Stimulated activated CD4-positive, alpha-beta T cell treated with anti-CD3 and anti-CD28 coated beads, Interleukin-2, amount 100 ng/mL, for 24 hours (primary cell): ENCODE data around the gene SH2D3C.

Experiments
- DNase-seq, 2 donors: peaks; one replicate each; pipeline ENCODE4 v3.0.0-alpha.2; 2020

The SH2D3C gene

DNA sequence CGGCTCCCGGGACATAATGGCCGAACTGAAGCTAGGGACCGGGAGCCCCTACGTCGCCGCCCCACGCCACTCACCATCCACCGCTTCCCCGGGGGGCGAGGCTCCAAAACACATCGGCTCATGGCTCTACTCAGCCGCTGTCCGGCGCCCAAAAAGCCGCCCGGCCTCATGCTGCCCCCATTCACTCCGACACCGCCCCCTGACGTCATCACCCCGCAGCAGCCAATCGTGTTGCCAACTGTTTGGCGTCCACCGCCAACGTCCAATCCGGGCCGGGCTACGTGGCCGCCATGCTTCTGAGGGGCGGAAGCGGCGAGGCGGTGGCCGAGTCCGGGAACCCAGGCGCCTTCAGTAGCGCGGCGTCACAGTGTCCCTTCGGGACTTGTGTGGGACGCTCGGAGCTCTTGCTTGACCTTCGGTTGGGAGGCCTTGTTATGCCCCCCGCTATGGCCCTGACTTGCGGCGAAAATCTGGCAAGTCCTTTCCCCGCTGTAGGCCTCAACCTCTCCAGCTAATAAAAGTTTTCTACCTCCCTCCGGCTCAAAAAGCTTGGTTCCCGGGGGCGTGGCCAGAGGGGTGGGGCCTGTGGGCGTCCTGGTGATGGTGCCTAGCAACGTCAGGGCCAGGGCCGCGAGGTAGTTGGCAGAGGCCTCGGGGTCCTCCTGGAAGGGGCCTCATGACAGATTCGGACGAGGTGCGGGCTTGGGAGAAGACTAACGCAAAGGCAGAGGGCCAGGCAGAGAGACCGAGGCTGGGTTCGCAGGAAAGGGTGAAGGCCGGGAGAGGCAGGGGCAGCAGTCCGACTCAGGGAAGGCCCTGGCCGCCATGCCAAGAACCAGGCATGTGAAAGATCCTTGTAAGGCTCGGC is 62.8 kb downstream of the SH2D3C start, which contains the start of the genes PTRH1 and TTC16:
Gene PTRH1 (minus strand): TSS at position 194 of the 868 bp plus-strand sequence. CDS start 24 bp downstream, at position 170.
Gene TTC16 (plus strand): TSS at position 610 of the 868 bp plus-strand sequence. CDS start 67 bp downstream, at position 677.
- DNase-seq: peak; percentile 99

DNA sequence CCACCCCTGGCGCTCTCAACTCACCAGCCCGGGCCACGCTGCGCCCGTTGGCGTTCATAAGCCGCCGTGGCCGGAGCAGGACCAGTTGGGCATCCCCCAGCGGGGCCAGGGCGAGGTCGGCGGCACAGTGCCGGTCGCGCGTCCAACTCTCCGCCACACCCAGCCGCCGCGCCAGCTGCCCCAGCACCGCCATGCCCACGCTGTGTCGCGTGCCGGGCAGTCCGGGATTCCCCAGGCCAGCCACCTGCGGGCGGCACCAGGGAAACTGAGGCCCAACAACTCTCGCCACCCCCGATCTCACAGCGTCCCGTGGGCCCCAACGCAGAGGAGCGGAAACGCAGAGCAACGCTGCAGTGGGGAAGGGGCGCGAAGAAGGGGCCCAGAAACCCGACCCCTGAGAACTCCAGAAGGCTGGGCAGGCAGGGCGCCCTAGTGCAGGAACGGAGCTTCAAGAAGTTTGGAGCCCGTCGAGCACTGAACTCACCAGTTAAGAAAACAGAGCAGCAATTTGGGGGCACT is 63.5 kb downstream of the SH2D3C start:
- DNase-seq: no peak

DNA sequence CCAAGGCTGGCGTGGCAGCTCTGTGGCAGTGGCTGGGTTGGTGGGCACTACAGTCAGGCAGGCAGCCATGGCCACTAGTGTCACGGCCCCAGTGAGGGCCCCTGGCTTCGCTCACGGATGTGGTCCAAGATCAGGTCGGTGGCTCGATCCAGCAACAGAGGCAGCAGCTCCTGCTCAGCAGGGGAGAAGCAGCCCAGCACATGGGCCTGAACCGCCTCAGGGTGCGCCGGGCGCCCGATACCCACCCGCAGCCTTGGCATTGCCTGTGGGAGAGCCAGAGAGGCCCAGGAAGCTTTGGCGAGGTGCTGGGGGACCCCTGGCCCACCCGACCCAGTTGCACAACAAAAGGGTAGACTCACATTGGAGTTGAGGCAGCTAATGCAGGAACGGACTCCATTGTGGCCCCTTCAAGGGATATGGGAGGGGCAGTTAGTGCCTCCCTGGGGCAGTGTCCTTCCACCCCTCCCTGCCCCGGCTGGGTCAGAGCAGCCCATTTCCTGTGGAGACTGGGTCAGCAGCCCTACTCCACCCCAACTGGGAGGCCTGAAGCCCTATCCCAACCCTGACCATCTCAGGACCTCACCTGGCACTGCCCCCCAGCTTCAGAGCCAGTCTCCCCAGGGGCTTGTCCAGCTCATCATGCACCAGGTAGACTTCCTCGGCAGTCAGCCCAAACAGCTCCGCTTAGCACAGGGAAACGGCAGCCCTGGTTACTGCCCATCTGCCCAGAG is 64.3 kb downstream of the SH2D3C start:
- no peak for DNase-seq

DNA sequence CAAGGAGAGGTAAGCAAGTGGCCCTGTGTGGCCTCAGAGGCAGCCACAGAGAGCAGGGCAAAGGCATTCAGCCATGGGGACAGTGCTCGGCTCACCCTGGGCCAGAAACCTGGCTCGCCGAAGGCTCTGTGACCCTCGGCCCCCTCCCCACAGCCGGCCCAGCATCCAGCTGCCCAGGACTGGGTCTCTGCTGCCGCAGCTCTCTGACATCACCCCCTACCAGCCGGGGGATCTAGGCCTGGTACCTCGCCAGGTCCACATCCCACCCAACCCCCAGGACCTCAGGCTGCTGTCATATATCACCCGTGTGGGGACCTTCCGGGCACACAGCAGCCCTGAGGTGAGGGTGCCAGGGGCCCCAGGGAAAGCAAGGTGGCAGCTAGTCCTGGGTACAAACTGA is 65.6 kb downstream of the SH2D3C start:
- DNase-seq: no peak

DNA sequence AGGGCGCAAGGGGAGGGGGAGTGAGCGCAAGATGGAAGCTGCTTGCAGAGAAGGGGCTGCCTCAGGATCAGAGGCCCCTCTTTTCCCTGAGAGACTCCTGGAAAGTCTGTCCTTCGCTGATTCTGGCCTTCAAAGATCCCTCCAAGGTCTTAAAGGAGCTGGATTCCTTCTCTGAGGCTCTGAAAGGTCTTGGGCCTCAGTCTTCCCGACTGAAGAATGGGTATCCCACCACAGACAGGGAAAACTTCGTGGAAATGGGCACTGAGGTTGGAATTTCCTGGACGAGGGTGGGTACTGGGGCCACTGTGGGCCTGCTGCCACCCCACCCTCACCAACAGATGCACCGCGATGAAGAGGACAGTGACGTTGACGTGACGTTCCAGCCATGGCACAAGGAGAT is 66.1 kb downstream of the SH2D3C start:
- no peak for DNase-seq

DNA sequence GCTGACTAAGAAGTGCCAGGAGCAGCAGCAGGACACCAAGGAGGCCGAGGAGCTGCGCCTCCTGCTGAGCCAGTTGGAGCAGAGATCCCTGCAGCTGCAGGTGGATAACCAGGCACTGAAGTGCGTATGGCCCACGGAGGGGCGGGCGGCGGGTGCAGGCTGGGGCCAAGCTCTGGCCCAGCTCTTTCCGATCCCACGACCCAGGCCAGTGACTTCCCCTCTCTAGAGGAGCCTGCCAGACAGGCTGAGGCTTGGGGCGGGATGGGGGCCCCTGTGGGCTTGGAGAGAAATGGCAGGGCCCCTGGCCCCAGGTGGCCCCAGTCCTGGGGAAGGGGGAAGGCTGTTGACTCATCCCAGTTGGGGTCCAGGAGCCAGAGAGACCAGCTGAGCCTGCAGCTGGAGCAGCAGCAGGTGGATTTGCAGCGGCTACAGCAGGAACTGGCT is 66.6 kb downstream of the SH2D3C start:
- DNase-seq: no peak

DNA sequence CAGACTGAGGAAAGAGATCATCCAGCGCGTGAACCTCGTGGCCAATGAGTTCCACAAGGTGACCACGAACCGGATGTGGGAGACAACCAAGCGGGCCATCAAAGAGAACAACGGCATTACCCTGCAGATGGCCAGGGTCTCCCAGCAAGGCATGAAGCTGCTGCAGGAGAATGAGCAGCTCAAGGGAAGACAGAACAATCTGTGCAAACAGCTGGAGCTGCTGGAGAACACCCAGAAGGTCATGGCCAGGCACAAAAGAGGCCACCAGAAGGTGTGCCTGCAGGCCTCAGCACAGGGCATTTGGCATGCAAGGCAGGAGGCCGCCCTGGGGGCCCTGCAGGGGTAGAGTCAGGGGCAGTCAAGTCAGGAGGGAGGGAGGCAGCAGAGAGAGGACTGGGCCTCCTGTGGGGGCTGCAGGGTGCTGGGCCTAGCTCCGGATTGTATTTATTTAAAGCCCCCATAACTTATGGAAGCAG is 67.2 kb downstream of the SH2D3C start:
- no peak for DNase-seq

DNA sequence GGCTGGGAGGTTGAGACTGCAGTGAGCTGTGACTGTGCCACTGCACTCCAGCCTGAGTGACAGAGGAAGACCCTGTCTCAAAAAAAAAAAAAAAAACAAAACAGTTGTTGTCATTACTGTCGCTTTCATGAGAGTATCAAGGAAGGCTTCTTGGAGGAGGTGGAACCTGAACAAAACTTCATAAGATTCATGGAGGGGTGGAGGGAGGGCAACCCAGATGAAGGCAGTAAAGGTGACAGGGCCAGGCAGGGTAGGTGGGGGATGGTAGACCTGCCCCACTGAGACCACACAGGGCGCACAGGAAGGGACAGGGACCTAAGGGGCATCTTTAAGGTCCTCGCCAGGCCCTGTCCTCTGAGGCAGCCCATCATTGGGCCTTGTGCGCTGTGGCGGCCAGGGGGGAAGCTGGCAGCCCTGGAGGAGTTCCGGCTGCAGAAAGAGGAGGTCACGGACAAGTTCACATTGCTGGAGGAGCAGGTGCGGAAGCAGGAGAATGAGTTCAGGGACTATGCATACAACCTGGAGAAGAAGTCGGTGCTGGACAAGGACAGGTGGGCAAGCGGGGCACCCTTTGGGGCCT is 68.2 kb downstream of the SH2D3C start:
- DNase-seq: no peak

DNA sequence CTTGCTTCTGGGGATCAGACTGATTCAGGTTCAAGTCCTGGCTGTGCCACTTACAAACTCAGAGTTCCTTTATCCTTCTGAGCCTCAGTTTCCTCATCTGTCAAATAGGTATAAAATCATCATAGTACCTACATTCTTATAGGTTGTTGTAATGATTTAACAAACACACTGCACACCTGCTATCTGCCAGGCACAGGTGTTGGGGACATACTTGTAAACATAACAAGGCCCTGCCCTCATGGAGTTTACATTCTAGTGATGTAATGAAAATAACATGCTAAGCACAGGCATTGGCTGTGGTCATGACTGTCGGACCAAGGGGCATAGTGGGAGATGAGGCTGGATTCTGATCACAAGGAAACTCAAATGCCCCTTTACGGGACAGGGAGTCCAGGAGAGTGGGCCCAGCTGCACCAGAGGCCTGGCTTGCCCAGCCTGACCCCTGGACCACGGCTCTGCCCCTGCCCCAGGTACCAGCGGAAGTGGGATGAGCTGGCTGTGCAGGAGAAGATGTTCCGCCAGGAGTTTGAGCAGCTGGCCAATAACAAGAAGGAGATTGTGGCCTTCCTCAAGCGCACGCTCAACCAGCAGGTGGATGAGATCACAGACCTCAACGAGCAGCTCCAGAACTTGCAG is 69.4 kb downstream of the SH2D3C start:
- DNase-seq: no peak

DNA sequence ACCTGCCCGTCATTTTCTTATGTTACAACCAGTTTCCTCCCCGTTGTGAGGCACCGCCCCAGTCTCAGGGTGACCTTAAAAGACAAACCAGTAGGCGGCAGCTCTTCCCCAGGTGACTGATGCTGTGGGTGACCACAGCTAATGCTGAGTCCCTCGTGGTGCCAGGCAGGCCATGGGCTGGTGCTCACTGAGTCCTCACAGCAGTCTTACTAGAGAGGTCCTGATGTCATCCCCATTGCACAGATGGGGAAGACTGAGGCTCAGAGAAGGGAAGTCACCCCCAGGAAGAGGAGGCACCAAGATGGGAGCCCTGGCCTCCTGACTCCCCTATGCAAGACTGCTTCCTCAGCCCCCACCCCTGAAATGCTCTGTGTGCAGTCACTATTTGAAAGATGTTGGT is 70.7 kb downstream of the SH2D3C start:
- peak; percentile 27 to 29 for DNase-seq

DNA sequence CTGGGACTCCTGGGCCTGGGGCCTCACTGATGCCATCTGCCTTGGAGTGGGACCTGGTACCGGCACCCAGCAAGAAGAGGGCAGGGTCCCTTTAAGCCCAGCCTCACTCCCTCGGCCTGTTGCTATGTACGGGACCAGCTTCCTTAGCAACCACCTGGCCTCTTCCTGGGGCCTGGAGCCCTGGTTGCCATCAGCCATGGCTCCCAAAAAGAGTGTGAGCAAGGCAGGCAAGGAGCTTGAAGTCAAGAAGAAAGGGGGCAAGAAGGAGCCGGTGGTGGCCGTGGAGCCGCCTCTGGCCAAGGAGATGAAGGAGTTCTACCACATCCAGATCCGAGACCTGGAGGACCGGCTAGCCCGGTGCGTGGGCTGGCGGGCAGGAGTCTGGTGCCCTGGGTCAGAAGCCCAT is 71.6 kb downstream of the SH2D3C start, which contains the start of gene CFAP157:
Gene CFAP157 (plus strand): TSS at position 153 of the 406 bp plus-strand sequence. CDS start 44 bp downstream, at position 197.
- DNase-seq: no peak

DNA sequence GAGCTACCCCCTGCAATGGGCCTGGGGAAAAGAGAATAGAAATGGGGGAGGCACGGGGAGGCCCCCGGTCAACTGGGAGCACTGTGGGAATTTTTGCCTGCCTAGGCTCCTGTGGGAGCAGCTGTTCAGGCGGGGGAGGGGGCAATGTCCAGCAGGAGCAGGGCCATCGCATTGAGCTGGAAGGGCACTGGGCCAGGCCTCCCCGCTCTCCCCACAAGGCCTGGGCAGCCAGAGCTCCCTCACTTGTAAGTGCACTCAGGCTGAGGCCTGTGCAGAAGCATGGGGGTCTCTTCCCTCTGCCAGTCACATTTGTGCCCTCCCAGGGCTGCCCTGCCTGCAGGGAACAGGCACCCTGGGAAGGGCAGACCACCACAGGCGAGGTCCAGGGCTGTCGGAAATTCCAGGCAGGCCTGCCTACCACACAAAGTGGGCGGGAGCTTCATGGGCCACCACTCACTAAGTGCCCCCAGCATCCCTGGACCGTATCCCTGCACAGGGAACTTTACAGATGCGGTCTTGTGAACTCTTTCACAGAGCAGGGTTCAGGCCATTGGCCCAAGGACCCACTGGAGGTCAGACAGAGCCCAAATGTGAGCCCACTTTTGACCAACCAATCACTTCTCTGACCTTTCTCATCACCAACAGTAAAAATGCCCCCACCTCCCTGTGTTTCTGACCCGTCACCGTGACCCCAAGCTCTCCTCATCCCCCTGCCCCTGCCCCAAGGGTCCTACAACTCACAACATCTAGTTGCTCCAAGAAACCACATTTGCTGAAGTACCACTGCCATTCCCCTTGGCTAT is 72.7 kb downstream of the SH2D3C start:
- DNase-seq: no peak

DNA sequence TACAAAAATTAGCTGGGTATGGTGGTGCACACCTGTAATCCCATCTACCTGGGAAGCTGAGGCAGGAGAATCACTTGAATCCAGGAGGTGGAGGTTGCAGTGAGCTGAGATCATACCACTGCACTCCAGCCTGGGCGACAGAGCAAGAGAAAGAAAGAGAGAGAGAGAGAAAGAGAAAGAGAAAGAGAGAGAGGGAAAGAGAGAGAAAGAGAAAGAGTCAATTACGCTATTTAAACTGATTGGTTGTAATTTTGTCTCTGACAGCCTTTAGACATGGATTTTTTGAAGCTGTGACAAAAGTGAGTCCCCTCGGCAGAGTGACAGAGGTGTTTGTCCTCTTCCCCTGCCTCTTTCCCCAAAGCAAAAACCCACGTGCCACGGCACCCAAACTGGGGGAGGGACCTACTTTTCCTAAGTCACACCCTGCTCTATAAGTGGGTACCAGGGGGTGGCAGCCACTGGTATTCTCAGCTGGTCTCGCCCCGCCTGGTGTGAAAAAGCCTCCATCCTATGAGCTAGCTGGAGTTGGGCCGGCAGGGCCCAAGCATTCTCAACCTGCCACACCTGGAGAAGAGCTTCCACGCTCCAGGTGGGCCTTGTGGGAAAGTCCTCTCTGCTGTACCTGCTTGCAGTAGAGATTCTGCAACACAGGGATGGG is 75.0 kb downstream of the SH2D3C start:
- no peak for DNase-seq

DNA sequence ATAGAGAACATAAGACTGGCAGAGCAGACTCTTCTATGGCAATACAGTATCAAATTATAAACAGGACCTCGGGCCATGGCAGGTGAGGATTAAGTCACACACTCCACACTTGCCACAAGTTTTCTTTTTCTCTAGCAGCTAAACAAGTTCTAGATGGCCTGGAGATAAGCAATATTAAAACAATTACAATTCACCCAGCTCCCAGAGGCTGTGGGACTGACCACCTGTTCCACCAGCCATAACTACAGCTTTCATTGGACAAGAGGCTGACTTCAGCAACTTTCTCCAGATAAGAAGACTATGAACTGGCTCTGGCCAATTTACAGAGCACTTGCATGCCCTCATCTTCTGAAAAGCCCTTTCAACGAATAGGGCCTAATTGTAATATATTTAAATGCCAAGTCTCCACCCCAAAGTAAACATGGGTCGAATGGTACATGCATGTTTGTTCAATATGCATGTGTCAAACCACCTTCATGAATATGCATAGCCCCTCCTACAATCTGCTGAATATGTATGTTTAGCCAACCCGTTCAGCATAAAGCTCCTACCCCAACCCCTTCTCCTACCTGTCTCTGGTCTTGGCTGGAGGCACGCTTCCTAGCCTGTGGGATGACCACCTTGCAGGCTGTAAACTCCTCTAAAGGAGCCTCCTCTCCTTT is 77.7 kb downstream of the SH2D3C start:
- no peak for DNase-seq

DNA sequence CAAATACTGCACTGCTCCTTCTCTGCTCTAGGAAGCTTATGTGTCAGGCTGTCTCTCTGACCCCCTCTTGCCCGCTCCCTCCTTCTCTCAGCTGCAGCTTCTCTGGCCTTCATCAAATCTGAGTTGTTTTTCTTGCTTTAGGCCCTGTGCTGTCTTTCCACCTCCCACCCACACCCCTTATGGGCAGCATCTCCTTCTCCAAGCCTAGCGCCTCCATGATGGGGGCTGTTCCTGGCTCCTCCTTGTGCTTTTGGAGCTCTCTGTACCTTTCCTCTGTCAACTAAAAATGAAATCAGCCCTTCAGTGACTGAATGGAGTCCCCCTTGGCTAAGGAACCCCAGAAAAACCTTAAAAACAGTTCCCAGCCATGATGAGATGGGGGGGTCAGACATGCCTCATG is 78.3 kb downstream of the SH2D3C start:
- no peak for DNase-seq

DNA sequence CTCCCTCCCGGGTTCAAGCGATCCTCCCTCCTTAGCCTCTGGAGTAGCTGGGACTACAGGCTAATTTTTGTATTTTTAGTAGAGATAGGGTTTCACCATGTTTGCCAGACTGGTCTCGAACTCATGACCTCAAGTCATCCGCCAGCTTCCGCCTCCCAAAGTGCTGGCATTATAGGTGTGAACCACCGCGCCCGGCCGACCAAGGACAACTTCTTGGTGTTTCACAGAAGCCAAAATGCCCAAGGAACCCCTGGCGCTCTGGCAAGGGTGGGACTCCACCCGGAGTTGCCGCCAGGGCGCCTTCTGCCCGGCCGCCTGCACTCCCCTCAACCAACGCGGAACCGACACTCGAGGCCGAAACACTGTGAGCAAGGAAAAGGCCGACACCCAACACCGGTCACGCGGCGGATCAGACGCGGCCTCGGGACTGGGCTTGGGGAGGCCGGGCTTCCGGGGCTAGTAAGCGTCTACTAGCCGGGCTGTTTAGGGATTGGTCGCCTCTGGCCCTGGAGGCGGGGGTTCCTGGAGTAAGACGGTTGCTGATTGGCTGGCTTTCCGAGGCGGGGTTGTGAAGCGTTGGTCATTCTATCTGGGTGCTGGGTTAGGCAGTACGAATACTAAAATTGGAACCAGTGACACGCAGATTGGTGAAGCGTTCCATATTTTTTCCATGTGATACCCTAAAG is 79.3 kb downstream of the SH2D3C start:
- DNase-seq: peak; percentile 85 to 89

DNA sequence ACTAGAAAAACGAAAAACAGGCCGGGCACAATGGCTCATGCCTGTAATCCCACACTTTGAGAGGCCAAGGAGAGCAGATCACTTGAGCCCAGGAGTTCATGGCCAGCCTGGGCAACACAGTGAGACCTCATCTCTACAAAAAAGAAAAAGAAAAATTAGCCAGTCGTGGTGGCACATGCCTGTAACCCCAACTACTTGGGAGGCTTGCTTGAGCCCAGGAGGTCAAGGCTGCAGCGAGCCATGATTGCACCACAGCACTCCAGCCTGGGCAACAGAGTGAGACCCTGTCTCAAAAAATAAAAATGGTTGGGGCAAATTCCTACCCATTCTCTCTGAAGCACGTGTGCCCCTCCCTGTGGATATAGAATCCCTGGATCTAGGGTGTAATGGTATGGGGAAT is 80.1 kb downstream of the SH2D3C start:
- DNase-seq: no peak

DNA sequence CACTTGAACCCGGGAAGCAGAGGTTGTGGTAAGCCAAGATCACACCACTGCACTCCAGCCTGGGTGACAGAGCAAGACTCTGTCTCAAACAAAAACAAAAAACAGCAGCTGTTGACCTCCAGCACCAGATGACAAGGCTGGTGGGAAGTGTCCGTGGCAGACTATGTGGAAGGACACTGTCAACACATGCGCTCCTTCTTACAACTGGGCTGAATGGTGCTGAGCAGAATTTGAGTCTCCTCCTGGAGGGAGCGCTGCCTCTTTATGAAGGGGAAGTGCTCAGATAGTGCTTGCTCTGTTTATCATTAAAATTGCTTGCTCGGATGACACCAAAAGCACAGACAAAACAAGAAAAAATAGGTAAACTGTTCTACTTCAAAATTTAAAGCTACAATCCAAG is 80.9 kb downstream of the SH2D3C start:
- no peak for DNase-seq

DNA sequence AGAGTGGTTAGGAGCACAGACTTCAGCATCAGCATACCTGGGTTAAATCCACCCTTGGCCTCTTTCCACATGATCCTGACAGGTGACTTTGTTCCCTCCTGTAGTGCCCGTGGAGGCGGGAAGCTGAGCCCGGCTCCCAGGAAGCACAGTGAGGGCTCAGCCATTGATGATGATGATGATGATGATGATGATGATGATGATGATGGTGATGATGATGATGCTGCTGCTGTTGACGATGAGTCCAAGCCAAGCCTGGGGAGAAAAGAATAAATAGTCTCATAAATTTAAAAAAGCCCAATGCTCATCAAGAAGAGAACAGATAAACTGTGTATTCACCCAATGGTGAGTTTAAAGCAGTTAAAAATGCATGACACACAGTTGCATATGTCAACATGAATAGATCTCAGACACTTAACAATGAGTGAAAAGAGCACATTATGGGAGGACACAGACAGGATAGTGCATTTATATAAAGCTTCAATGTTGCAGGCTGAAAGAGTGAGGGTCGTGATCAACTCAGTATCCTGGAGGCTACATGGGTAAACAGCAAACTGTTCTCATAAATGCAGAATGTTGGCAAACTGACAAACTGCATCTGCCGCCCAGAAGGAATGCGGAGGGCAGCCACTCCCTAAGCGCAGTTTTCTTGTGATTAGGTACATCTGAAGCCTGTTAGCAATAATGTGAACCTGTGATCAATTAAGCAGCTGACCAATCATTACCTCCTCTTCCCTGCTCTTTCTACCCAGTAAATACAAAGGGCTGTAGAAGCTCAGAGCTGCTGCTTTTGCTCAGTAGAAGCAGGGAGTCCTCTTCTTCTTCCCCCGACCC is 83.4 kb downstream of the SH2D3C start:
- no peak for DNase-seq
